SK-N-SH treated with all-trans-retinoic acid at 6 μM for 48 hours (cell line): ENCODE data around the gene UBA3.

ENCODE experiments used
- ARNTL ChIP-seq: fragments of 450-650 bp; formaldehyde crosslinking; IDR thresholded peaks from 2 replicates; pipeline ENCODE4 v1.5.0; 2020; ENCODE audit warnings: low read depth, mild to moderate bottlenecking, moderate library complexity, borderline replicate concordance
- TOX ChIP-seq: fragments of 250-450 bp; sonication (Bioruptor Pico); IDR thresholded peaks from 2 replicates; pipeline ENCODE4 v1.8.0; 2021; ENCODE audit warnings: mild to moderate bottlenecking, moderate library complexity, borderline replicate concordance
- ZFP3 ChIP-seq: fragments of 250-450 bp; sonication (Bioruptor Pico); IDR thresholded peaks from 2 replicates; pipeline ENCODE4 v1.5.0; 2020; ENCODE audit warnings: mild to moderate bottlenecking, moderate library complexity
- ZNF8 ChIP-seq: fragments of 450-650 bp; formaldehyde crosslinking; IDR thresholded peaks from 2 replicates; pipeline ENCODE4 v1.5.0; 2020; ENCODE audit warnings: mild to moderate bottlenecking, moderate library complexity
- TF ChIP-seq, protein P1 (sequence below): fragments of 250-450 bp; sonication (Bioruptor Pico); IDR thresholded peaks from 2 replicates; pipeline ENCODE4 v1.5.1; 2021; ENCODE audit warnings: mild to moderate bottlenecking, moderate library complexity

GRCh38 chr3:69094467-69095205 is 14.5 kb upstream of the UBA3 start:
- TF ChIP-seq ZNF8 (CRISPR knock-in tag) (no peak), TOX (CRISPR knock-in tag) (no peak), ARNTL (no peak), ZFP3 (no peak)
- TF ChIP-seq, protein P1, sequence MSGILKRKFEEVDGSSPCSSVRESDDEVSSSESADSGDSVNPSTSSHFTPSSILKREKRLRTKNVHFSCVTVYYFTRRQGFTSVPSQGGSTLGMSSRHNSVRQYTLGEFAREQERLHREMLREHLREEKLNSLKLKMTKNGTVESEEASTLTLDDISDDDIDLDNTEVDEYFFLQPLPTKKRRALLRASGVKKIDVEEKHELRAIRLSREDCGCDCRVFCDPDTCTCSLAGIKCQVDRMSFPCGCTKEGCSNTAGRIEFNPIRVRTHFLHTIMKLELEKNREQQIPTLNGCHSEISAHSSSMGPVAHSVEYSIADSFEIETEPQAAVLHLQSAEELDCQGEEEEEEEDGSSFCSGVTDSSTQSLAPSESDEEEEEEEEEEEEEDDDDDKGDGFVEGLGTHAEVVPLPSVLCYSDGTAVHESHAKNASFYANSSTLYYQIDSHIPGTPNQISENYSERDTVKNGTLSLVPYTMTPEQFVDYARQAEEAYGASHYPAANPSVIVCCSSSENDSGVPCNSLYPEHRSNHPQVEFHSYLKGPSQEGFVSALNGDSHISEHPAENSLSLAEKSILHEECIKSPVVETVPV (CRISPR knock-in tag): no peak
